GM19328 (cell line): ENCODE results near the gene MEGF10.
"Not testable (repeated sequence)": the region's sequence is repeated elsewhere in the genome, so short reads cannot be mapped to it uniquely, and the experiment has no call there.

ENCODE experiments used
- ATAC-seq: cut with Tn5 transposase; IDR thresholded peaks from one replicate; pipeline ENCODE4 v1.9.1; 2021; ENCODE audit warnings: mild to moderate bottlenecking, moderate library complexity; ENCODE audit not compliant: unreplicated experiment

Gene MEGF10

DNA sequence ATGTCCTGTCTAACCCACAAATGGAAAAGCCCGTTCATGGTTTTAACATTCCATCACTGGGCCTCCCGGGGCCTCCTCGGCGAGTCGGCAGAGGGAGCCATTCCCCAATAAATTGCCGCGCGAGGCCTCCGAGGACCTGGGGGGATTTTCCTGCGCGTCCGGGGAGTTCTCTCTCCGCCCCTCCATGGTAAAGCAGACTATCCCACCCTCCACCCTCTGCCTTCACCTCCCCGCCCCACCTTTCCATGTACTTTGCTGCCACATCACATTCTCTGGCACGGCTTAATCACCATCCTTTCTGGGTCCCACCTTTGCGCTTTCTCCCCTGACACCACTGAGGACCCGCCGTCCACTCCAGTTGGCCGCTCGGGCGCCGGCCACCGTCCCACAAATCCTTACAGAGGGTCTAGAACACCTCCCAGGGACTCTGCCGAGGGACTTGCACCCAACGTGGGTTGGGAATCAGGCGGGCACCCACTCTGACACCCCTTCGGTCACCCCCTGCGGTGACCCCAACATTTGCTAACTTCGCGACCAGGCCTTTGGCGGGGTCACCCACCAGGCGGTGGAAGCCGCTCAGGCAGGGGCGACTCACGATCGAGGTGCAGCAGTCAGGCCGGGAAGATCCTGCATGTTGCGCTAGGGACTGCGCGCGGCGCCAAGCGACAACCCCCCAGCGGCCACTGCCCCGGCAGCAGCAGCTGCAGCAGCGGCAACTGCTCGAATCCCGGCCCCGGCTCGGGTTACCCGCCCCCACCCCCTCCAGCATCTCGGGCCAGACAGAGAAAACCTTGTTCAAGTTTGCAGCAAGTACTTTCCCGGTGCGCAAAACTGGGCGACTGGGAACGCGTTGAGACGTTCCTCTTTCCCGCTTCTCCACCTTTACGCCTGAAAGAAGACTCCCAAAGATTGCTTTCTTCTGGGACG lies at the start of gene MEGF10:
MEGF10 (plus strand) TSS at position 778 of the 927 bp plus-strand sequence. CDS start 40,513 bp downstream, outside the sequence.
- ATAC-seq = no peak

DNA sequence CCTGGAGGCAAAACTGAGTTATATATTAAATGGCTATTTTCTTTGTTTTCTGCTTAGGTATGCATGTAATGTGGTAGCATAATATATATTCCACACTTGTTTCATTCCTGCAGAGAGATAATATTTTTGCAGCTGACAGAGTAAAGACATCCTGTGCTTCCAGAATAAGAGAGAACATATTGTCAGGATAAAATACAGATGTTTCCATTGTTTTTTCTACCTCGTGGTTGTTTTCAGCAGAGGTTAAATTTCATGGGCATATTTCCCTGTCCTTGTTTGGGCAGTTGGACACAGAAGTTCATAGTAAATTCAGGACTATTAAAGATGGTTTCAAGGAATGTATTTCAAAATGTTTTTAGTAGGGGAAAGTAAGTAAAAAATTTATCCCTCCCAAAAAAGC lies 47.6 kb upstream of the MEGF10 start:
- ATAC-seq = no peak

DNA sequence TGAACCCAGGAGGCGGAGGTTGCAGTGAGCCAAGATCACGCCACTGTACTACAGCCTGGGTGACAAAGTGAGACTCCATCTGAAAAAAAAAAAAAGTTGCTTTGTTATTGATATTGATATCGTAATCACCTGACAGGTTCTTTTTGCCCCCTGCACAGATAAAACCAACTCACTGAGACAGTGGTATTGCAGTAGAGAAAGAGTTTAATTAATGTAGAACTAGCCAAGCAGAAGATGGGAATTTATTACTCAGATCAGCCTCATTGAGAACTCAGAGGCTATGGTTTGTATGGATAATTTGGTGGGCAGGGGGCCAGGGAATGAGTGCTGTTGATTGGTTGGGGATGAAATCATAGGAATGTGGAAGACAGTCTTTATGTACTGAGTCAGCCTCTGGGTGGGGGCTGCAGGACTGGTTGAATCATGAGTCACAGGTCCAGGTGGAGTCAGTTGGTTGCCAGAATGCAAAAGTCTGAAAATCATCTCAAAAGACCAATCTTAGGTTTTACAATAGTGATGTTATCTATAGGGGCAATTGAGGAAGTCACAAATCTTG lies 35.8 kb upstream of the MEGF10 start:
- ATAC-seq = no peak

DNA sequence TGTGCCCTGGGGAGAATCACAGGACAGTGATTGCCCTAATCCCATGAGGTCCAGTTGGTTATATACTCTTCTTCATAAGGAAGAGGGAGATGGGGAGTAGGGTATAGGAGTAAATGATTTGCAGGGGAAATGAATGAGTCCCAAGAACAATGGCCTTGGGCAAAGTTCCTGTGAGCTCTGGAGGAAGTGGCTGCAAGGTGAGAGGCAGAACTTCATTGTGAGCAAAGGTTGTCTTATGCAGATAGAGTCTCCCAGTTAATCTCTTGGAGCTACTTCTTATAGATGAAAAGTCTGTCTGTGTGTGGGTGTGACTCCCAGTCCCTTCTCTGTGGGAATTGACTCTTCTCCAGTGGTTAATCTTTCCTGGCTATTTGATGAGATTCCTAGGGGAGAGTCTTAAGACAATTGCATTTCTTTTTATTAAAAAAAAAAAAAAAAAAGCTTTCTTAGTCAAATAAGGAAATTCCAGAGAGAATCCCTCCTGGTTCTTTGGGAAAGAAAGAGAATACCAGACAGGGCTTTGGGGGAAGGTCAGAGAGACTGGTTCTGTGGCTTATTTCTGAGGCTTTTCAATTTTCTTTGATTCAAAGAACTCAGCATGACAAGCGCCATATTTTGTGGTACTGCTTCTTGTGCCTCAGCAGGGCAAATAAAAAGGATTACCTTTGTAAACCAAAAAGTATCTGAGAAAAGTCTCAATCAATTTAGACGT lies 33.6 kb upstream of the MEGF10 start:
- ATAC-seq = no peak

DNA sequence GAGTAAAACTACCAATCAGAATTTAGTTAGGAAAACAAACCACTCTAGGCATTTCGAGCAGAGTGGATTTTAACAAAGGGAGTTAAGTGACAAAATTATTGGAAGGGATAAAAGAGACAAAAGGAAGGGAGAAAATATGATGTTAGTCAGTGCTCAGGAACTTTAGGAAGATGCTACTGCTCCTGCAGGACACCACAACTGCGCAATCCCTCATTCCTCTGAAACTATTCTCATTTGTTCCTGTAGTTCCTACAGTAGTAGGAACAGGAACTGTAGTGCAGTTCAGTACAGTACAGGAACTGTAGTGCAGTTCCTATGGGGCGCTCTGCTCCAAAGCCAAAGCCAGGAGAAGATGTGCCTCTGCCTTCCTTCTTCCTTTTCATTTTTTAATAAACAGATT lies 29.9 kb upstream of the MEGF10 start:
- ATAC-seq = no peak

DNA sequence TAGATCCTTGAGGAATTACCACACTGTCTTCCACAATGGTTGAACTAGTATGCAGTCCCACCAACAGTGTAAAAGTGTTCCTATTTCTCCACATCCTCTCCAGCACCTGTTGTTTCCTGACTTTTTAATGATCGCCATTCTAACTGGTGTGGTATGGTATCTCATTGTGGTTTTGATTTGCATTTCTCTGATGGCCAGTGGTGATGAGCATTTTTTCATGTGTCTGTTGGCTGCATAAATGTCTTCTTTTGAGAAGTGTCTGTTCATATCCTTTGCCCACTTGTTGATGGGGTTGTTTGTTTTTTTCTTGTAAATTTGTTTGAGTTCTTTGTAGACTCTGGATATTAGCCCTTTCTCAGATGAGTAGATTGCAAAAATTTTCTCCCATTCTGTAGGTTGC lies 25.1 kb upstream of the MEGF10 start:
- not testable (repeated sequence) for ATAC-seq

DNA sequence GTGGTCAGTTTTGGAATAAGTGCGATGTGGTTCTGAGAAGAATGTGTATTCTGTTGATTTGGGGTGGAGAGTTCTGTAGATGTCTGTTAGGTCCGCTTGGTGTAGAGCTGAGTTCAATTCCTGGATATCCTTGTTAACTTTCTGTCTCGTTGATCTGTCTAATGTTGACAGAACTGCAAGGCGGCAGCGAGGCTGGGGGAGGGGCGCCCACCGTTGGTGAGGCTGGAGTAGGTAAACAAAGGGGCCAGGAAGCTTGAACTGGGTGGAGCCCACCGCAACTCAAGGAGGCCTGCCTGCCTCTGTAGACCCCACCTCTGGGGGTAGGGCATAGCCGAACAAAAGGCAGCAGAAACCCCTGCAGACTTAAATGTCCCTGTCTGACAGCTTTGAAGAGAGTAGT lies 22.3 kb upstream of the MEGF10 start:
- not testable (repeated sequence) for ATAC-seq

DNA sequence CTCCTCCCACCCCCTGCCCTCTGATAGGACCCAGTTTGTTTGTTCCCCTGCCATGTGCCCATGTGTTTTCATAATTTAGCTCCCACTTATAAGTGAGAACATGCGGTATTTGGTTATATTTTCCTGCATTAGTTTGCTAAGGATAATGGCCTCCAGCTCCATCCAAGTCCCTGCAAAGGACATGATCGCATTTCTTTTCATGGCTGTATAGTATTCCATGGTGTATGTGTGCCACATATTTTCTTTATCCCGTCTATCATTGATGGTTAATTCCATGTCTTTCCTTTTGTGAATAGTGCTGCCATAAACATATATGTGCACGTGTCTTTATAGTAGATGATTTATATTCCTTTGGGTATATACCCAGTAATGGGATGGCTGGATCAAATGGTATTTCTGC lies 19.9 kb upstream of the MEGF10 start:
- not testable (repeated sequence) for ATAC-seq

DNA sequence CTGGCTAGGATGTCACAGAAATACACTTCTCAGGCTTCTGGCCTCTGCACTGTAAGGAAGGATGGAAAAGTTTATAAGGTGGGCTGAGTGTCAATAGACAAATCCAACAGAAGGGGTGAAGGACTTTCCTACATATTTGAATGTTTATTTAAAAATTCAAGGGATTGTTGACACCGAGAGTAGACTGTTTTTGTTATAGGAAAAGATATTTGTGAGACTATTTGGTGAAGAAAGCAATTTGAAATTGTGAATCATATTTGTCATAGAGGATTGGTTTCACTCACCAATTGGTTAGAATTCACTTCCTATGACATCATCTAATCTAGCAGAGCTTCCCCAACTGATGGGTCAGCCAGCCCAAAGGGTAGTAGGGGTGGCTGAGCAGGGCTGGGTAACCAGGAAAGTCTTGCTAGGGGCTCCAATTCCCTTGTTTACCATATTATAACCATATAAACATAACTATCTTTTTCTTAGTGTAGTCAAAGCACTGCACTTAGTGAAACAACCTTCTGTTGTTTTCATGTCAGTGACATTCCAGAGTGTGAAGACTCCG lies 14.9 kb upstream of the MEGF10 start:
- ATAC-seq = no peak

DNA sequence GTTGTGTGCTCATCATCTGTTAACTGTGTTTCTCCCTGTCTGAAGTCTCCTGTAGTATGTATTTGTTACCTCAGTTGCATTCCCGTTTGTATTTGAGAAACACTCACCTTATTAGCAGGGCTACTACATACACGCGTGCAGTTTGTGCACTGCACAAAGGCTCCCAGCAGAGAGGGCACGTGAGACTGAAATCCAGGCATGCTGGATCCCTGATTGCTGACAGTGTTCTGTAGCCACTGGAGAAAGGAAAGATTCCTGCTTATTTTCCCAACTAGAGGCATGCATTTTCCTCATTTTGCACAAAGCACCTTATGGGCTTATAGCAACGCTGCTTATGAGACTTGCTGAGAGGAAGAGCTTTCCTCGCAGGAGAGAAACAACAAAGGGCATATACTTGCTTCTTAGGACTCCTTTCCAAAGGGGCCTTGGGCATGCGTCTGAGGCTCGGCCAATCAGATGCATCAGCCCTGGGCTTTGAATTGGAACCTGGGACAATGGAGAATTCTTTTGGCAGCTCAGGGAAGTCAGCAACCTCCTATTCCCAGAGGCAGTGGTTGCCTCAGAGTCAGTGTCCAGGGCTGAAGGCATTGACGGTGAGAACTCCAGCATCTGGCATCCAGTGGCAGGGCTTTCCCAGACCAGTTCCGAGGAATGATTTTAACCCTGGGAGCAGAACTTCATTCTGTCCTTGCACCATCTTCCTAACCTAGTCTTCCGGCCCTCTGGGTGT lies 9.9 kb upstream of the MEGF10 start:
- ATAC-seq = no peak

DNA sequence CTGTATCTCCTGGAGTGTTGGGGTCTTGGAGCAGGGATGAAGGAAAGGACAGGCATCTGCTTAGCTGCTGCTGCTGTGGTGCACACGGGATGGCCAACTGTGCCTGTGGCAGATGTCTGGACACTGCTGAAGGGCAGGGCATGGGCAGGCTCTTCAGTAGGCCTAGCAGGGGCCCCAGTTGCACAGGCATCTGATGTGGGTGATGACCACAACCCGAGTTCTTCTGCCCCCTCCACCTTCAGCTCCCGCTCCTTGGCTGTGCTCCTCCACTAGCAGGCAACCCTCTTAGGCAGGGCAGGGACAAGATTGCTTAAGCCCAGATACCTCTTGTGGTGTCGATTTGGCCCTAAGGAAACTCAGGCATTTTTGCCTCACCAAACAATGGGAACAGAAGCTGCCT lies 9.0 kb upstream of the MEGF10 start:
- ATAC-seq = no peak

DNA sequence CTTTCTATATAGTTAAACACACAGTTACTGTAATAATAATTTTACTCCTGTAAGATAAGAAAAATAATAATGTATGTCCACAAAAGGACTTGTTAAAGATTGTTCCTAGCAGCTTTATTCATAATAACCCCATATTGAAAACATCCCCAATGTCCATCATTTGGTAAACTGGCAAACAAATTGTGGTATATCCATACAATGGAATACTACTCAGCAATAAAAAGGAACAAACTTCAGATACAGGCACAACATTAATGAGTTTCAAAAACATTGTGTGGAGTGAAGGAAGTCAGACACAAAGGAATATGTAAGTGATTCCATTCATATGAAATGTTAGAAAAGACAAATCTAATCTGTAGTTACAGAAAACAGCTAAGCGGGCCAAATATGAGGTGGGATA lies 1.9 kb upstream of the MEGF10 start:
- no peak for ATAC-seq

DNA sequence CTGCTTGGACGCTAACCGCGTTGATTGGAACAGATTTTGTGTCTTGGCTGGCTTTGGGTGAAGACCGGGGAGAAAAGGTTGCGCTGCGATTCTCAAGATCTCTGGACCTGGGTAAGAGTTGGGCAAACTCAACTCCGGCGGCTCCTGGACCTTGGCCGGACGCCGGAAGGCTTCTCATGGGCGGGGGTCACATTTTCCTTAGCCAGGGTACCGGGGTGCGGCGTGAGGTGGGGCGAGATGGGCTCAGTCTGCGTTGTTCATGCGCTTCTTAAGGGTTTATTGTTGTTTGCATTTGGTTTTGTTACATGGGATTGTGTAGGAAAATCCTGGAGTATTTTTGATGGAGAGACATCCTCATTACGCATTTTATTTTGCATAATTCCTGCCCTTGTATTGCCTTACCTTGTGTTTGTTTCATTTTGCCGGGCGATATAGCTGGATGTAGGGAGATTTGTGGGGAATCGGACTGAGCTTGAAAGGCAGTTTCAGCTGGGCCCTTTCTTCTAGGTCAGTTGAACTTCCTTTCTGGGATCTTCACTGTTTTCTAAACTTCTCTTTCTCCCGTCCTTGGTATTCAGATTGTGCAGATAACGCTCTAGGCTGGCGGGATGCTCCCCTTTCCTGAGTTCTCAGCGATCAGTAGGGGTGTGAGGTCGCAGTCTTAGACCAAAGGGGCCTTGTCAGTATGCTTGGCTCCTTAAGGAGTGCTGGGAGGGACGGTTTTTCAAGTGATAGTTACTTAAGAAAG lies 524 bp downstream of the MEGF10 start:
- ATAC-seq = no peak

DNA sequence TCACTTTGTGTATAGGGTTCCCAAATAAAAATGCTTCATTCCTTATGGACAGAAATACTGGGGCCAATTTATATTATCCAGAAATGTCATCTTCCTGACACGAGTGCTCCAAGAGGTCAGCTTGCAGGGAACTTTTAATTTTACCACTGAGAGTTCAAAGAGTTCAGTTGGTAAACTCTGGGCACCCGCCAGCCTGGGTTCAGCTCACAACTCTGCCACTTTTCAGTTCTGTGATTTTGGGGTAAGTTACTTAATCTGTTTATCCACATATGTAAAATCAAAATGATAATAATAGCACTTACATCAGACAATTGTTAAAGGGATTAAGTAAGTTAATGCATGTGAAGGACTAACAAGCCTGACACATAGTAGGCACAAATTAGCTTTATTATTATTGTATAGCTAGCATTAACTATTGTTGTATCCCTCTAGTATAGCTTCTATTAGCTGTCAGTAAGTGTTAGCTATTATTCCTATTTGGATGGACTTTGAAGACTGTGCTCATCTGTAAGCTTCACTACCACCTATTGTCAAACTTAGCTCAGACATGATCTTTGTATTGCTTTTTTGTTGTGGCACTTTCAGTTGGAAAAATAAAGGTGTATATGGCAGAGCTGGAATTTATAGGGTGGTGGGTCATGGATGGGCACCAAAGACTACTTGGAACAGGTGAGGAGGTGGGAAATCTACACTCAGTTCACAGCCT lies 1.6 kb downstream of the MEGF10 start:
- ATAC-seq = no peak

DNA sequence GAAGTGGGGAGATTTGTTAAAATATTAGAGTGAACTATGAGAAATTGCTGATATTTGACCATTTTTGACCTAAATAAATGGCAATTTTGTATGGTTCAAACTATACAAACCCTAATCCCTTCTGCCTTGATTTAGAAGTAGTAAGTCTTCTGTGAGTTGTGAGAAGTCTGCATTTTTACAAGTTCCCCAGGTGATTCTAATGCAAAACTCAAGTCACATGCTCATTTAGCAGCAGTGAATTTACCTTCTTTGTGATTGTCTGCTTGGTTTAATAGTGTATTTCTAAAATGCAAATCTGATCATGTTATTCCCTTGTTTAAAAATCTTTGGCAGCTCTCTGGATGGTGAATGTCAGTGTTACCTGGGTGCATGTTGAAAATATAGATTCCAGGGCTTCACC lies 2.8 kb downstream of the MEGF10 start:
- no peak for ATAC-seq

DNA sequence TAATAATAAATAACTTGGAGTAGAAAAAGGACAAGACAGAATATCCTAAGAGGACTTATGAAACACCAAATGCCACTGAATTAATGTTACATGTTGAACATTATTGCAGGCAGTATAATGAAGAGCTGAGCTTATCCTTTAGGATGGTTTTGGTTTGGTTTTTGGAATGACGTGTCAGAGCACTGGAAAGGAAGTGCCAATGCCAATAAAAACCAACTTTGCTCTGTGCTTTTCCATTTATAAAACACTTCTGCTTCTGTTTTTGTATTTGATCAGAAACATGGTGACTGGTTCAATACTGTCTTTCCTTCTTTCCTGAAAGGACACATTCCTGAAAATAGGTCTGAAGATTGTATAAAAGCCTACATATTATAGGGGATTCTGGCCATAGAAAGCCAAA lies 4.2 kb downstream of the MEGF10 start:
- ATAC-seq = no peak

DNA sequence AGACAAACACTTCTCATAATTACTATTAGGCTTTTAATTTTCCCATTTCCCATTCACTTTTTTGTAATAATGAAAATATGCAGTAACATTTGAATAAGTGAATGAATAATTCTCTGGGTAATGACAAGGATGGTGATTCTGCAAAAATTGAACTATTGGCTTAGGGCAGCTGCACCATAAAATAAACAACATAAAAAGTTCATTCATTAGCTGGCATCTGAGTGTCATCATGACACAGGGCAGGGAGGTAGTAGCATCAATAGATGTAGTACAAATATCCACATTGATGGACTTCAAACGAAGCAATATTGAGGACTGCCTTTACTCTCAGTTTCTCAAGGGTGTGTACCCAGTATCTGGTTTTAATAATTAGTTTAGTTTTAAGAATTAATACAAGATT lies 4.9 kb downstream of the MEGF10 start:
- ATAC-seq = no peak

DNA sequence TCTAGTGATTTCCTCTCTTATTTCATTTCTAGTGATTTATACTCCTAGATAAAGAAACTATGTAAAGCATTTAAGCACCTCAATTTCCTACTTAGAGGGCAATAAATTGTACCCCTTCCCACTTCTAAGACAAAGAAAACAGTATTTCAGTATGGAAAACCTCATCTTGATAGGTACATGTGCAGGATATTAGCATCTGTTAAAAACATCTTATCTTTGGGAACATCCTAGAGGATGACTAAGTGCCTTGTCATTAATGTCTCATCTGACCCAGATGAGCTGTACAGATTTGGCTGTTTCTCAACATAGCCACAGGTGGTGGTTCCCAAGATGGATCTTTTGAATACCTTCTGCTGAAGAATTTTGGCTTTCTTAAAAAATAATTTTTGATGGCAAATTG lies 5.7 kb downstream of the MEGF10 start:
- no peak for ATAC-seq

DNA sequence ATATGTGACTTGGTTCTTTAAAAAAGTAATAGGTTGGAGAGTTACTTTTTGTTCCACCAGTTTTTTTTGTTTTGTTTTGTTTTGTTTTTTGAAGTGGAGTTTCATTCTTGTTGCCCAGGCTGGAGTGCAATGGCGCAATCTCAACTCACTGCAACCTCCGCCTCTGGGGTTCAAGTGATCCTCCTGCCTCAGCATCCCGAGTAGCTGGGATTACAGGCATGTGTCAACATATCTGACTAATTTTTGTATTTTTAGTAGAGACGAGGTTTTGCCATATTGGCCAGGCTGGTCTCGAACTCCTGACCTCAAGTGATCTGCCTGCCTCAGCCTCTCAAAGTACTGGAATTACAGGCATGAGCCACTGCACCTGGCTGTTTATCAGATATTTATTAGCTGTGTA lies 6.3 kb downstream of the MEGF10 start:
- not testable (repeated sequence) for ATAC-seq
